Natural killer cell (primary cell): ENCODE data around the gene UPK3A. TPM values are rescaled to one million over a fixed set of nuclear protein-coding genes. Genes with fewer than 3 reads are reported as not detected.

ENCODE experiments used
- ATAC-seq, 3 donors: fragments of 150-1000 bp in 2 of 3; fragments of 200-7000 bp in 1 of 3; cut with Tn5 transposase; 1 replicate in 1 of 3; 2 replicates in 2 of 3; pipeline ENCODE4 v1.10.0; 2021; ENCODE audit warnings: mild to moderate bottlenecking in 2 of 3, moderate library complexity in 2 of 3
- DNase-seq, 2 donors: peaks; one replicate each; pipeline versions ENCODE4 v3.0.0 to v3.0.0-alpha.2; 2013 to 2021; ENCODE audit warnings: mixed read lengths in 1 of 2
- H3K27ac ChIP-seq: one replicate; pipeline ENCODE4 v1.5.1; 2013; ENCODE audit warnings: mild to moderate bottlenecking, low read length
- H3K27me3 ChIP-seq: one replicate; pipeline ENCODE4 v1.6.1; 2013; ENCODE audit warnings: low read length; ENCODE audit not compliant: control insufficient read depth, insufficient read depth
- H3K36me3 ChIP-seq: one replicate; pipeline ENCODE4 v1.6.1; 2013; ENCODE audit warnings: low read length; ENCODE audit not compliant: control insufficient read depth, insufficient read depth
- H3K4me1 ChIP-seq: one replicate; pipeline ENCODE4 v1.6.1; 2013; ENCODE audit warnings: low read length; ENCODE audit not compliant: control insufficient read depth, insufficient read depth
- H3K4me3 ChIP-seq: one replicate; pipeline ENCODE4 v1.5.1; 2013; ENCODE audit warnings: low read length
- H3K9me3 ChIP-seq: one replicate; pipeline ENCODE4 v1.6.1; 2013; ENCODE audit warnings: low read length; ENCODE audit not compliant: control insufficient read depth, insufficient read depth
- H3K27ac Mint-ChIP-seq, 2 donors: one replicate each; pipeline ENCODE4 v1.8.0; 2022; ENCODE audit warnings: mild to moderate bottlenecking in 2 of 2, mixed read lengths in 2 of 2, moderate library complexity in 1 of 2
- H3K27me3 Mint-ChIP-seq, 2 donors: one replicate each; pipeline ENCODE4 v1.8.0; 2022; ENCODE audit warnings: low read depth in 2 of 2, mixed read lengths in 2 of 2
- H3K36me3 Mint-ChIP-seq: one replicate; pipeline ENCODE4 v1.8.0; 2022; ENCODE audit warnings: mixed read lengths
- H3K4me1 Mint-ChIP-seq, 2 donors: one replicate each; pipeline ENCODE4 v1.8.0; 2022; ENCODE audit warnings: mixed read lengths in 2 of 2
- H3K4me3 Mint-ChIP-seq: one replicate; pipeline ENCODE4 v1.8.0; 2022; ENCODE audit warnings: mild to moderate bottlenecking, moderate library complexity, mixed read lengths
- H3K9me3 Mint-ChIP-seq, 2 donors: one replicate each; pipeline ENCODE4 v1.8.0; 2022; ENCODE audit warnings: mixed read lengths in 2 of 2
- WGBS: methylation state at CpG from one replicate; pipeline ENCODE4 v1.1.7; 2013; ENCODE audit warnings: missing lambda C conversion rate; ENCODE audit not compliant: insufficient coverage; 5-methylcytosine and 5-hydroxymethylcytosine counted together
- intact Hi-C: fragments of 100-400 bp; cut with micrococcal nuclease; formaldehyde crosslinking; loops from one replicate; pipeline ENCODE4 v1.14.2; 2022
- total RNA-seq, 4 donors: library from RNA; stranded (reverse); fragments of 120-200 nt in 1 of 4; gene quantifications; one replicate each; pipeline versions ENCODE4 v1.2.3 to v1.2.4, GENCODE V29; 2013 to 2022
- TF ChIP-seq, protein P1 (sequence below): fragments of 200-600 bp; IDR thresholded peaks from one replicate; pipeline ENCODE4 v1.8.0; 2022; ENCODE audit warnings: antibody characterized with exemption

Gene UPK3A
- total RNA-seq, 3 donors from 2014 or later (not counting 1 experiment from before 2014, with no cell fraction given), result 0.49 TPM; not detected in 2

DNA sequence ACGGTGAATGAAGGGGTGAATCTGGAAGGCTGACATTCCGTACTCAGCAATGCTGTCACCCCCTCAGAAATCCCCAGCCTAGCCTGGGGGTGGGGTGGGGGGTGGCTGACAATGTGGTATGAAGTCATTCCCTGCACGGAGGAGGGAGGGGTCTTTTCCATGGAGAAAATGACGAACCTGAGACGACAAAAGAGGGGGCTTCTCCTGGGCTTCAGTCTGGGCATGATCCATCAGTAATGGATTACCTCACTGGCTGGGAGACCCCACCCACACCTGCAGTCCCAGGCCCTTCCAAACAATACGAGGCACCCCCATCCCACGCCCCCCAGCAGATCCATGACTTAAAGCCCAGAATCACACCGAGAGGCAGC is 45.1 kb upstream of the UPK3A start:
- Histone ChIP-seq H3K27me3 (no peaks in the 10 kb centered on the region), H3K27ac (no peak overlapping the region), H3K36me3 (no peaks in the 10 kb centered on the region), H3K4me1 (peaks cover 57% of the 10 kb centered on the region), H3K4me3 (peak overlapping the region; percentile 42), H3K9me3 (no peaks in the 10 kb centered on the region)
- DNase-seq (no peak), ATAC-seq (no peak)
- TF ChIP-seq, protein P1, sequence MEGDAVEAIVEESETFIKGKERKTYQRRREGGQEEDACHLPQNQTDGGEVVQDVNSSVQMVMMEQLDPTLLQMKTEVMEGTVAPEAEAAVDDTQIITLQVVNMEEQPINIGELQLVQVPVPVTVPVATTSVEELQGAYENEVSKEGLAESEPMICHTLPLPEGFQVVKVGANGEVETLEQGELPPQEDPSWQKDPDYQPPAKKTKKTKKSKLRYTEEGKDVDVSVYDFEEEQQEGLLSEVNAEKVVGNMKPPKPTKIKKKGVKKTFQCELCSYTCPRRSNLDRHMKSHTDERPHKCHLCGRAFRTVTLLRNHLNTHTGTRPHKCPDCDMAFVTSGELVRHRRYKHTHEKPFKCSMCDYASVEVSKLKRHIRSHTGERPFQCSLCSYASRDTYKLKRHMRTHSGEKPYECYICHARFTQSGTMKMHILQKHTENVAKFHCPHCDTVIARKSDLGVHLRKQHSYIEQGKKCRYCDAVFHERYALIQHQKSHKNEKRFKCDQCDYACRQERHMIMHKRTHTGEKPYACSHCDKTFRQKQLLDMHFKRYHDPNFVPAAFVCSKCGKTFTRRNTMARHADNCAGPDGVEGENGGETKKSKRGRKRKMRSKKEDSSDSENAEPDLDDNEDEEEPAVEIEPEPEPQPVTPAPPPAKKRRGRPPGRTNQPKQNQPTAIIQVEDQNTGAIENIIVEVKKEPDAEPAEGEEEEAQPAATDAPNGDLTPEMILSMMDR, result no peak
- Mint-ChIP-seq H3K27ac (peak overlapping the region; percentile 74 to 94), H3K4me1 (peaks cover 46 to 58% of the 10 kb centered on the region in 2 donors), H3K4me3 (peak overlapping the region; percentile 95), H3K36me3 (no peaks in the 10 kb centered on the region), H3K27me3 (no peaks in the 10 kb centered on the region), H3K9me3 (no peaks in the 10 kb centered on the region)
- intact Hi-C loops, result loop anchor here (10.0 kb wide), 1 partner anchor 75 kb away; the partner anchor contains the start of gene NUP50
- WGBS, result 46% methylated on average over 8 of the region's 8 CpGs

DNA sequence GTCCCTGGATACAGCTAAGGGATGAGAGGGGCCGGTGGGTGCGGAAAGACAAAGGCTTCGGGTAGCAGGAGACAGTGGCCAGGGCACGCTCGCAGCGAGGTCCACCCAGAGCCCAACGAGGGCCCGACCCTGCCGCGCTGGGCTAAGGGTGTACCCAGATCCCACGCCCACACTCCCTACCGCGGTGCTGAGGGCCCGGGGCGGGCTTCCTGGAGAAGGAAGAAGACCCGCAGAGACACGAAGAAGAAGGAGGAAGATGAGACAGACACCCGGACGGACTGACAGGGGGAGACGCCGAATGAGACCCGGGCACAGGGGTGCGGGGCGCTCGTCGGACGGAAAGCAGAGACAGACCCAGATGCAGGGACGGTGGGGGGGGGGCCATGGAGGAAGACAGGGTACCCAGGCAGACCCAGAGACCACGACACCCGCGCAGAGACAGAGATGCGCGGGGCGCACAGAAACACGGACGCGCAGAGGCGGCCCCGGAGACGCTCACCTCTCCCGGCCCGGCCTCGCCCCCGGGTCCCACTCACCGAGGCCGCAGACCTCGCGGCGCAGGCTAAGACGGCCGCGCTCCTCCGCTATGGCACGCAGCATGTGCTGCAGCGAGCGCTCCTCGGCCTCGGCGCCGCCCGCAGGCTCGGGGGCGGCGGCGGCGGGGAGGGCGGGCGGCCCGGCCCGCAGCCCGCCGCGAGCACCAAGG is 44.5 kb upstream of the UPK3A start:
- peaks cover 40 to 52% of the 10 kb centered on the region in 2 donors for H3K4me1 Mint-ChIP-seq
- H3K36me3 Mint-ChIP-seq, result no peaks in the 10 kb centered on the region
- Histone ChIP-seq H3K27me3 (no peaks in the 10 kb centered on the region), H3K36me3 (no peaks in the 10 kb centered on the region), H3K9me3 (no peaks in the 10 kb centered on the region), H3K4me1 (peaks cover 52% of the 10 kb centered on the region), H3K4me3 (peak overlapping the region; percentile 42), H3K27ac (no peak overlapping the region)
- no peaks in the 10 kb centered on the region for H3K27me3 Mint-ChIP-seq
- H3K9me3 Mint-ChIP-seq, result no peaks in the 10 kb centered on the region
- TF ChIP-seq, protein P1, result no peak
- WGBS, result under 1% methylated on average over 61 of the region's 73 CpGs
- peak in 1 of 2 donors; percentile 46 for DNase-seq
- peak overlapping the region; percentile 74 to 94 for H3K27ac Mint-ChIP-seq
- intact Hi-C loops, result no loop called here
- peak overlapping the region; percentile 95 for H3K4me3 Mint-ChIP-seq
- peak; percentile 42 to 51 (median 47) for ATAC-seq

DNA sequence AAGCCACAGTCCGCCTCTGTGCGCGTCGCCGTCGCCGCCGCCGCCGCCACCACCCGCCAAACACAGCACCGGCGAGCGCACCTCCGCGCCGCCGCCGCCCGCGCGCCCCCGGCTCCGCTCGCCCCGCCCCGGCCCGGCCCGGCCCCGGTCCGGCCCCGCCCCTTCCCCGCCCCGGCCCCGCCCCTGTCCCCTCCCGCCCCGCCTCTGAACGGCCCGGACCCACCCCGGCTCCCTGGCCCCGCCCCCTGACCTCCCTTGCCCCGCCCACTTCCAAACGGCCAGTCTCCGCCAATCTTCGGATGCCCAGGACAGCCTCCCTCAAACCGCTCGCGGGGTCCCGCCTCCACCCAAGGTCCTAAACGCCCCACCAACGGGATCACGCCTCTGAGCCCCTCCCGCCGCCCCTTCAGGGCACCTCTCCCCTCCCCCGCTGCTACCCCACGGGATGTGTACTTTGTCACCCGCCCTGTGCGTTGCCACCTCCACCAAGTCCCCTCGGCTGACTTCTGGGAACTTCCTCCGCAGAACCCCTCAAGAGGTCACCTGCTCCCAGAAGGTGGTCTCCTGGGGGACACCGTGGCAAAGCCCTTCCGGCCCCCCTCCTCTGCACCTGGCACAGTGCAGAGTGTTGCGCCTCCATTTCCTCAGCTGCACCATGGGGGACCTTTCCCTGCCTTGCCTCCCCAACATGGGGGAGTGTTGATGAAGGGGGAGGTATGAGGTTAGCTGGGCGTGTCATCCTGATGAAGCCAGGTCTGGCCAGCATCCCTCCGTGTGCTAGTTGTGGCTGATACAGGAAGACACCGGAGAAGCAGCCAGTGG is 43.7 kb upstream of the UPK3A start, which contains the start of gene KIAA0930:
TSS of gene KIAA0930 (minus strand) at position 85 of the 822 bp plus-strand sequence. CDS start 191 bp downstream, outside the sequence.
- H3K27ac ChIP-seq, result peak within 1 kb of the TSS; percentile 64
- H3K36me3 ChIP-seq, result no peaks in the 10 kb centered on the region
- no peaks in the 10 kb centered on the region for H3K36me3 Mint-ChIP-seq
- H3K9me3 Mint-ChIP-seq, result no peaks in the 10 kb centered on the region
- H3K4me1 Mint-ChIP-seq, result peaks cover 34 to 45% of the 10 kb centered on the region in 2 donors
- H3K4me3 ChIP-seq, result peak within 1 kb of the TSS; percentile 49
- peak within 1 kb of the TSS; percentile 95 for H3K4me3 Mint-ChIP-seq
- intact Hi-C loops, result no loop called here
- peak within 1 kb of the TSS; percentile 75 to 94 for H3K27ac Mint-ChIP-seq
- ATAC-seq (peak; percentile 70 to 88 (median 78)), DNase-seq (peak; percentile 74 to 89)
- peaks cover 46% of the 10 kb centered on the region for H3K4me1 ChIP-seq
- TF ChIP-seq, protein P1, result no peak
- no peaks in the 10 kb centered on the region for H3K27me3 Mint-ChIP-seq
- 1% methylated on average over 63 of the region's 66 CpGs for WGBS
- H3K9me3 ChIP-seq, result no peaks in the 10 kb centered on the region
- no peaks in the 10 kb centered on the region for H3K27me3 ChIP-seq
